ENCODE measurements around the gene SRA1.

GRCh38 chr5:140554454-140554853 is 2.8 kb downstream of the SRA1 start:
- TF ChIP-seq ZBTB43 (CRISPR knock-in tag; IDR thresholded peaks at IDR 0.05) (no peak), CTCF (IDR thresholded peaks at IDR 0.05) (no peak), USF1 (CRISPR knock-in tag; IDR thresholded peaks at IDR 0.05) (no peak)
